ENCODE data around the gene LBP.
A peak's percentile ranks its signal among the peaks of the same experiment; 100 is the strongest.

Gene LBP

GRCh38 chr20:38412877-38413577 is 66.7 kb downstream of the LBP start:
- no peak for ATAC-seq (ENCODE audit: low read depth)

DNA sequence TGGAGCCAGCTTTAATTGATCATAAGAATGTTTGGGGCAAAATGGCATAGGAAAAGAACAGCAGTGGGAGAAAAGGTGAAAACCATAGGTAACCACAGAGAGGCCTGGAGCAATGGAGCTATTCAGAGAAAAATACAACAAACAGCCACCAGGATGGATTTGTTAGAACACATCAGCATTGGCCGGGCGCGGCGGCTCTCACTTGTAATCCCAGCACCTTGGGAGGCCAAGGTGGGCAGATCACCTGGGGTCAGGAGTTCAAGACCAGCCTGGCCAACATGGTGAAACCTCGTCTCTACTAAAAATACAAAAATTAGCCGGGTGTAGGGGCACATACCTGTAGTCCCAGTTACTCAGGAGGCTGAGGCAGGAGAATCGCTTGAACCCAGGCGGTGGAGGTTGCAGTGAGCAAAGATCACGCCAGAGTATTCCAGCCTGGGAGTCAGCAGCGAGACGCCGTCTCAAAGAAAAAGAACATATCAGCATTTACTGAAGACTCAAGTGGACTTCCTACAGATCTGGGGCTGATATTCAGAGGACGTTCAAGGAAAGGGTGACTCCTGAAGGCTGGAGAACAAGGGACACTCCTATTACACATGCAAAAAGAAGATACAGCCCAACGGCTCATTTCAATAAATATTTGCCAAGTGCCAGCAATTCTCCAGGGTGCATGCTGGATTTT is 68.6 kb downstream of the LBP start:
- Histone ChIP-seq H3K27me3 (ENCODE audit: insufficient read depth, poor library complexity, severe bottlenecking) (no peaks in the 10 kb centered on the region), H3K36me3 (ENCODE audit: low read depth) (peaks cover 51% of the 10 kb centered on the region), H3K27ac (ENCODE audit: poor library complexity, severe bottlenecking) (no peak overlapping the region), H3K4me1 (ENCODE audit: insufficient read depth, poor library complexity, severe bottlenecking) (no peaks in the 10 kb centered on the region), H3K4me3 (ENCODE audit: severe bottlenecking) (no peak overlapping the region), H3K9me3 (ENCODE audit: severe bottlenecking) (no peaks in the 10 kb centered on the region)
- DNase-seq (ENCODE audit: low spot score): no peak
- ATAC-seq (ENCODE audit: low read depth): no peak
- TF ChIP-seq CTCF (IDR thresholded peaks at IDR 0.05; ENCODE audit: poor library complexity, severe bottlenecking): no peak

More at GRCh38 chr20:38412877-38413577, 66.7 kb downstream of the LBP start:
- no peak overlapping the region for H3K4me3 ChIP-seq (ENCODE audit: severe bottlenecking)
- DNase-seq (ENCODE audit: low spot score): peak; percentile 62
- H3K27ac ChIP-seq (ENCODE audit: poor library complexity, severe bottlenecking): no peak overlapping the region
- H3K27me3 ChIP-seq (ENCODE audit: insufficient read depth, poor library complexity, severe bottlenecking): no peaks in the 10 kb centered on the region
- H3K4me1 ChIP-seq (ENCODE audit: insufficient read depth, poor library complexity, severe bottlenecking): no peaks in the 10 kb centered on the region
- H3K36me3 ChIP-seq (ENCODE audit: low read depth): peaks cover 32% of the 10 kb centered on the region
- no peaks in the 10 kb centered on the region for H3K9me3 ChIP-seq (ENCODE audit: severe bottlenecking)
- no peak for TF ChIP-seq CTCF (IDR thresholded peaks at IDR 0.05; ENCODE audit: poor library complexity, severe bottlenecking)

- peaks cover 82% of the 10 kb centered on the region for H3K36me3 ChIP-seq (ENCODE audit: low read depth)
Observed at GRCh38 chr20:38418509-38419204, 72.4 kb downstream of the LBP start.

DNA sequence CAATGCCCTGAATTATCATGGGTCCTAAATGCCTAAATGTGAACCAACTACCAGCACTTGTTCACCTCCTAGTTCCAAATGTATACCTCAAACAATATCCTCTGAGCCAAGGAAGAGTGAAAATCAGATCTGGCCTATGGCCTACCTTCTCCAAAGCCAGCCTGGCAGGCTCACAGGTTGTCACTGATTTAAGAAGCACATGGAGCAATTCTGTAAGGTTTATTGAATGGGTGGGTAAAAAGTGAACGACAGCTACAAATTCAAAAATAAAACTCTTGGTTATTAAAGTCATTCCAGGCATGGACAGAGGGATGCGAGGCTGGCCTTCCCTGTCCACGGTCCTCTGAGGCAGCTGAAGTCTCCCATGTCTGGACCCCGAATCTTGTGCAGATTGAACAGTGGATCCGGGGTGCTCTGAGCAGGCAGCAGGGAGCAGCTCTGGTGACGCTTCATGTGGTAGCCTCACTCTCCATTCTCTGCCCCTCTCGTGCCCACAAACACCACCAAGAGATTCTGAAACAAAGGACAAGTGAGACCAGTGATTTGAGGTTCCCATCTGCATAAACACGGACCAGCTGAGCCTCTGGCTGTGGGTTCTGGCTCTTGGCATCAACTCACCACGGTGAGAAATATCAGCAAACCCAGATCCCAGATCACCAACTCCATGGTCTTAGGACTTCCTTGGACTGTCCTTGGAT is 74.3 kb downstream of the LBP start:
- no peak overlapping the region for H3K27ac ChIP-seq (ENCODE audit: poor library complexity, severe bottlenecking)
- peaks cover 91% of the 10 kb centered on the region for H3K36me3 ChIP-seq (ENCODE audit: low read depth)
- DNase-seq (ENCODE audit: low spot score) (peak; percentile 59), ATAC-seq (ENCODE audit: low read depth) (no peak)
- H3K4me1 ChIP-seq (ENCODE audit: insufficient read depth, poor library complexity, severe bottlenecking): no peaks in the 10 kb centered on the region
- no peaks in the 10 kb centered on the region for H3K9me3 ChIP-seq (ENCODE audit: severe bottlenecking)
- no peak for TF ChIP-seq CTCF (IDR thresholded peaks at IDR 0.05; ENCODE audit: poor library complexity, severe bottlenecking)
- H3K27me3 ChIP-seq (ENCODE audit: insufficient read depth, poor library complexity, severe bottlenecking): no peaks in the 10 kb centered on the region
- H3K4me3 ChIP-seq (ENCODE audit: severe bottlenecking): no peak overlapping the region

More at GRCh38 chr20:38418509-38419204, 72.4 kb downstream of the LBP start:
- Histone ChIP-seq H3K9me3 (ENCODE audit: severe bottlenecking) (no peaks in the 10 kb centered on the region), H3K27me3 (ENCODE audit: insufficient read depth, poor library complexity, severe bottlenecking) (no peaks in the 10 kb centered on the region), H3K27ac (ENCODE audit: poor library complexity, severe bottlenecking) (no peak overlapping the region), H3K4me3 (ENCODE audit: severe bottlenecking) (no peak overlapping the region), H3K4me1 (ENCODE audit: insufficient read depth, poor library complexity, severe bottlenecking) (no peaks in the 10 kb centered on the region)
- ATAC-seq (ENCODE audit: low read depth) (peak; percentile 32), DNase-seq (ENCODE audit: low spot score) (no peak)
- no peak for TF ChIP-seq CTCF (IDR thresholded peaks at IDR 0.05; ENCODE audit: poor library complexity, severe bottlenecking)
